Prostate gland (tissue), 2 donors: ENCODE measurements around the gene CDH6. TPM values are rescaled to one million over a fixed set of nuclear protein-coding genes. Genes with fewer than 3 reads are reported as not detected.

ENCODE experiments used
- DNase-seq: peaks from one replicate; pipeline ENCODE4 v3.0.0-alpha.2; 2019; ENCODE audit warnings: low spot score
- H3K27ac ChIP-seq, 2 donors: fragments of 200-600 bp; sonication (generic); 2 replicates each; pipeline ENCODE4 v1.5.1; 2017 to 2019
- H3K27me3 ChIP-seq: fragments of 200-600 bp; sonication (generic); replicated peaks from 2 replicates; pipeline ENCODE4 v1.5.1; 2019; ENCODE audit not compliant: insufficient read depth
- H3K36me3 ChIP-seq, 2 donors: fragments of 200-600 bp; sonication (generic); 1 replicate in 1 of 2; 2 replicates in 1 of 2; pipeline versions ENCODE4 v1.5.1 to v1.8.1; 2017 to 2019
- H3K4me1 ChIP-seq: fragments of 200-600 bp; sonication (generic); replicated peaks from 2 replicates; pipeline ENCODE4 v1.5.1; 2019
- H3K4me3 ChIP-seq, 2 donors: fragments of 200-600 bp; sonication (generic); 2 replicates each; pipeline ENCODE4 v1.5.1; 2017 to 2019
- H3K9me3 ChIP-seq: fragments of 200-600 bp; sonication (generic); 2 replicates; pipeline ENCODE4 v1.5.1; 2017
- CTCF ChIP-seq, 4 experiments: fragments of 200-600 bp in 2 of 4; fragments of 450-650 bp in 2 of 4; sonication (generic) in 2 of 4; IDR thresholded peaks; 1 replicate in 3 of 4; 2 replicates in 1 of 4; pipeline ENCODE4 v1.5.1; 2016 to 2019; ENCODE audit warnings: antibody characterized with exemption in 4 of 4, mild to moderate bottlenecking in 2 of 4, moderate library complexity in 2 of 4
- POLR2A ChIP-seq: fragments of 450-650 bp; IDR thresholded peaks from one replicate; pipeline ENCODE4 v1.6.1; 2016; ENCODE audit warnings: antibody characterized with exemption, mild to moderate bottlenecking
- POLR2AphosphoS5 ChIP-seq: sonication (generic); formaldehyde crosslinking; IDR thresholded peaks from one replicate; pipeline ENCODE4 v1.6.1; 2017; ENCODE audit warnings: antibody characterized with exemption
- WGBS: methylation state at CpG from one replicate; pipeline ENCODE4 v1.1.5; 2018; 5-methylcytosine and 5-hydroxymethylcytosine counted together
- intact Hi-C: fragments of 100-400 bp; cut with DNase I; formaldehyde crosslinking; loops from one replicate; pipeline ENCODE4 v1.14.2; 2022
- total RNA-seq, 2 donors: library from RNA; depleted of rRNA; stranded (reverse); fragments of >200 nt; gene quantifications; one replicate each; pipeline ENCODE4 v1.1.0, GENCODE V29; 2016

CDH6 gene
- total RNA-seq, 2 donors from 2014 or later = 1.2 to 2.3 TPM

- no peak for DNase-seq
- Histone ChIP-seq H3K27ac (no peak overlapping the region), H3K36me3 (no peaks in the 10 kb centered on the region), H3K27me3 (no peaks in the 10 kb centered on the region), H3K4me1 (no peaks in the 10 kb centered on the region), H3K4me3 (no peak overlapping the region), H3K9me3 (no peaks in the 10 kb centered on the region)
- no peak for TF ChIP-seq CTCF (IDR thresholded peaks at IDR 0.05)
- no peak for TF ChIP-seq POLR2A
- no peak for TF ChIP-seq POLR2AphosphoS5
- 89% methylated on average over 5 of the region's 5 CpGs for WGBS
- intact Hi-C loops = no loop called here
Measured at GRCh38 chr5:31225118-31225517, 31.6 kb downstream of the CDH6 start.

GRCh38 chr5:31225613-31226012 is 32.1 kb downstream of the CDH6 start:
- H3K27ac ChIP-seq = no peak overlapping the region
- WGBS = 83% methylated on average over 3 of the region's 3 CpGs
- no peak for TF ChIP-seq POLR2AphosphoS5
- intact Hi-C loops = no loop called here
- no peaks in the 10 kb centered on the region for H3K27me3 ChIP-seq
- no peaks in the 10 kb centered on the region for H3K4me1 ChIP-seq
- H3K4me3 ChIP-seq = no peak overlapping the region
- no peak for DNase-seq
- H3K36me3 ChIP-seq = no peaks in the 10 kb centered on the region
- no peaks in the 10 kb centered on the region for H3K9me3 ChIP-seq

GRCh38 chr5:31226651-31227050 is 33.2 kb downstream of the CDH6 start:
- no peak for DNase-seq
- H3K4me3 ChIP-seq = no peak overlapping the region
- TF ChIP-seq POLR2AphosphoS5 (no peak), POLR2A (no peak), CTCF (IDR thresholded peaks at IDR 0.05) (no peak)
- no peaks in the 10 kb centered on the region for H3K9me3 ChIP-seq
- H3K27me3 ChIP-seq = no peaks in the 10 kb centered on the region
- 87% methylated on average over 5 of the region's 5 CpGs for WGBS
- H3K27ac ChIP-seq = no peak overlapping the region
- H3K36me3 ChIP-seq = no peaks in the 10 kb centered on the region
- H3K4me1 ChIP-seq = no peaks in the 10 kb centered on the region
- intact Hi-C loops = no loop called here

GRCh38 chr5:31229266-31229665 is 35.8 kb downstream of the CDH6 start:
- H3K9me3 ChIP-seq = no peaks in the 10 kb centered on the region
- no peak overlapping the region for H3K27ac ChIP-seq
- intact Hi-C loops = no loop called here
- no peaks in the 10 kb centered on the region for H3K27me3 ChIP-seq
- WGBS = 31% methylated on average over 2 of the region's 2 CpGs
- H3K4me3 ChIP-seq = no peak overlapping the region
- no peak for DNase-seq
- H3K4me1 ChIP-seq = no peaks in the 10 kb centered on the region
- no peak for TF ChIP-seq POLR2A
- no peak for TF ChIP-seq POLR2AphosphoS5
- no peak for TF ChIP-seq CTCF (IDR thresholded peaks at IDR 0.05)
- H3K36me3 ChIP-seq = no peaks in the 10 kb centered on the region

GRCh38 chr5:31231177-31231838 is 37.8 kb downstream of the CDH6 start:
- WGBS = 83% methylated on average over 6 of the region's 6 CpGs
- no peaks in the 10 kb centered on the region for H3K36me3 ChIP-seq
- H3K27me3 ChIP-seq = no peaks in the 10 kb centered on the region
- H3K9me3 ChIP-seq = no peaks in the 10 kb centered on the region
- no peak for TF ChIP-seq CTCF (IDR thresholded peaks at IDR 0.05)
- TF ChIP-seq POLR2AphosphoS5 = no peak
- TF ChIP-seq POLR2A = no peak
- H3K4me3 ChIP-seq = no peak overlapping the region
- H3K27ac ChIP-seq = no peak overlapping the region
- intact Hi-C loops = no loop called here
- H3K4me1 ChIP-seq = no peaks in the 10 kb centered on the region
- DNase-seq = no peak
